Body of pancreas (tissue), 4 donors: ENCODE data around the gene KCNC1.

ENCODE experiments used
- POLR2A ChIP-seq, 3 donors: fragments of 450-650 bp; IDR thresholded peaks; one replicate each; pipeline ENCODE4 v1.6.1; 2016; ENCODE audit warnings: antibody characterized with exemption in 3 of 3, mild to moderate bottlenecking in 2 of 3
- TF ChIP-seq, protein P1 (sequence below), 7 experiments: fragments of 450-650 bp in 4 of 7; fragments of 200-600 bp in 3 of 7; sonication (generic) in 3 of 7; IDR thresholded peaks; one replicate each; pipeline ENCODE4 v1.5.1; 2016 to 2019; ENCODE audit warnings: antibody characterized with exemption in 7 of 7

DNA sequence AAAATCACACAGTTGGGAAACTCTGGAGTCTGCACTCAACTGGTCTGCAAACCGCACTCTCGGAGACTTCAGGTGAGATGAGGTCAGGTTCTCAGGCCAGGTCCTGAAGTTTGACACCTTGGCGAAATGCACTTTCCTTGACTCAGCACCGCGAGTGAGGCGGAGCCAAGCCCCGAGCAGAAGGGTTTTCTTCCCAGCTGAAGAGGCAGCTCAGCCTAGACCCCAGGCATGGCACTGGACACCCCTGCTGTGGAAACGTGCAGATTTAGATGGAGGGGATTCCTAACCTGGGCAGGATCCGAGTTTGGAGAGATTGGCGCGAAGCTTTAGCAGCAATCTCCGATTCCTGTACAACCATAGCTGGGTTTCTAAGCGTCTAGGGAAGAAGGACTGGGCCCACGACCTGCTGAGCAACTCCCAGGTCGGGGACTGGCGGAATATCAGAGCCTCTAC, 16.0 kb upstream of the KCNC1 start:
- no peak for TF ChIP-seq POLR2A (IDR thresholded peaks at IDR 0.05)
- TF ChIP-seq, protein P1, sequence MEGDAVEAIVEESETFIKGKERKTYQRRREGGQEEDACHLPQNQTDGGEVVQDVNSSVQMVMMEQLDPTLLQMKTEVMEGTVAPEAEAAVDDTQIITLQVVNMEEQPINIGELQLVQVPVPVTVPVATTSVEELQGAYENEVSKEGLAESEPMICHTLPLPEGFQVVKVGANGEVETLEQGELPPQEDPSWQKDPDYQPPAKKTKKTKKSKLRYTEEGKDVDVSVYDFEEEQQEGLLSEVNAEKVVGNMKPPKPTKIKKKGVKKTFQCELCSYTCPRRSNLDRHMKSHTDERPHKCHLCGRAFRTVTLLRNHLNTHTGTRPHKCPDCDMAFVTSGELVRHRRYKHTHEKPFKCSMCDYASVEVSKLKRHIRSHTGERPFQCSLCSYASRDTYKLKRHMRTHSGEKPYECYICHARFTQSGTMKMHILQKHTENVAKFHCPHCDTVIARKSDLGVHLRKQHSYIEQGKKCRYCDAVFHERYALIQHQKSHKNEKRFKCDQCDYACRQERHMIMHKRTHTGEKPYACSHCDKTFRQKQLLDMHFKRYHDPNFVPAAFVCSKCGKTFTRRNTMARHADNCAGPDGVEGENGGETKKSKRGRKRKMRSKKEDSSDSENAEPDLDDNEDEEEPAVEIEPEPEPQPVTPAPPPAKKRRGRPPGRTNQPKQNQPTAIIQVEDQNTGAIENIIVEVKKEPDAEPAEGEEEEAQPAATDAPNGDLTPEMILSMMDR (IDR thresholded peaks at IDR 0.05), result no peak
